Activated gamma-delta T cell treated with anti-CD3 and anti-CD28 coated beads, Interleukin-2, amount 50 U/mL, for 16 hours (primary cell): ENCODE data around the gene ZMIZ1.

Source experiments
- DNase-seq: peaks from one replicate; pipeline ENCODE4 v3.0.0-alpha.2; 2020; ENCODE audit warnings: low read depth

ZMIZ1 gene

DNA sequence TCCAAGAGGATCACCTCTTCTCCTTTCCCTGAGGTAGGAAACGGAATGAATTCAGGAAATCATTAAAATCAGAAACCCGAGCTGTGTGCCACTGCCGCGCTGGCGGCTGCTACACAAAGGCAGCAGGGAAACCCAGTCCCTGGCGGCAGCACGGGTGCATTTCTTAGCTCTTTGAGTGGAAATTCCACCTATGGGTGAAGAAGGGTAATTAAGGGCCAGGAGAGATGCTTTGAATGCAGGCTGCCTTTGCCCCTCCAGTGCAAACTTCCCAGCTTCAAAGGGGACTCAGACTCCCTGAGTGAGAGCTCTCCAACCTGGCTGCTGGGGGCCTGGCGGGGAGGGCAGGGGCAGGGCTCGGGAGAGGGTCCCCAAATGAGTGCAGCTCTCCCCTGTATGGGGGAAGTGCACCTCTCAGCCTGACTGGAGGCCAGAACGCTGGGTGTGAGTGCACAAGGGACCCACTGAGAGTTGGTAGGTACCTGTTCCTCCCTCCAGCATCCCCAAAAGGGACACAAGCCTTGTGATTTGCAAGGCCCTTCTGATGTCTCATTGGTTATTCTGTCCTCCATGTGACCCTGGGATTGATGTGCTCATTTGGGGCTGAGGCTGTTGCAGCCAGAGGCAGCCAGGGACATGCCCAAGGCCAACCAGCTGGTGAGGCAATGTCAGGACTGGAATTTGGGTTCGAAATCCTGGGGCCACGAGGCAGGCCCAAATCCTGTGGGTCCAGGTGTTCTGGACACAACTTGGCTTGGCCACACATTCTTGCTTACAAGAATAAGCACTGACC lies 16.3 kb upstream of the ZMIZ1 start:
- DNase-seq: no peak

DNA sequence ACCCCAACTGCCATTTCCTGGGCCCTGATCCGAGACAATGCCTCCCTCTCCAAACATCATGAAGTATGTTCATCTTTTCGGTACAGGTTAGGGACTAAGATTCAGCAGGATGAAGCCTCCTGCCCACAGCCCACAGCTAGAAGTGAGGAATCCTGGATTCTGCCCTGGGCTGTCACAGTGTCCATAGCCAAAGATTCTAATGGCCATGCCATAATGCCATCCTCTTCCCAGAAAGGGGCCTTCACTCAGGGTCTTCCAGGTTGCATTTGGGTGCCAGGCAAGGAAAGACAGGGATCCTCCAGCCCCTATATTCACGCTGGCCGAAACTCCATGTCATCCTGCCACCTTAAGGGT lies 15.7 kb upstream of the ZMIZ1 start:
- no peak for DNase-seq

DNA sequence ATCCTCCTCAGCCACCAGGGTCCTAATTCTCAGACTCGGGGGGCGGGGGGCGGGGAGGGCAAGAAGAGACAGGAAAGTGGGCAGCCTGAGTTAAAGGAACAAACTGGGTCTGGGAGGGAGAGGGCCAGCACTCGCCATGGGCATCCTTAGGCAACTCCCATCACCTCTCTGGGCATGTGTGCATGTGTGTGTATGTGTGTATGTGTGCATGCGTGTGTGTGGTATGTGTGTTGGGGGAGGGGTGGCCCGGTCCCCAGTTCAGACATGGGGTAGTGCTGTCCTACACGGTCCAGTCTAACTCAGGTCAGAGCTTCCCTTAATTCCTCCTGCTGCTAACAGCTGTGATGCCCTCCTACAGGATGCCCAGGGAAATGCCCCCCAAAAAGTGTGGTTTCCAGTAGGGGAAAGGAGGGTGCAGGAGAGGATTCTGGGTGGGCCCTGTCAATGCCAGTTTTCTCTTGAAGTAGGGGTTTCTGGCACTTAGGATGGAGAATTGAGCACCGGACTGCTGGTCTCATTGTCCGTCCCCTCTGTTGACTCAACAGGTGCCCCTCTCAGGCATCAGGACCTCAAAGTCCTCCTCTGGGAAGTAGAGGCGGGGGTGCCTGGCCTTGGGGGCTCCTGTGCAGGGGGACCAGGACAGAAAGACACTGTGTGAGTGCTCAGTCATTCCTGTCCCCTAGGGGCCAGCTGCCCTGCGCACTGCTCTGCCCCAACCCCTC lies 15.1 kb upstream of the ZMIZ1 start:
- no peak for DNase-seq

DNA sequence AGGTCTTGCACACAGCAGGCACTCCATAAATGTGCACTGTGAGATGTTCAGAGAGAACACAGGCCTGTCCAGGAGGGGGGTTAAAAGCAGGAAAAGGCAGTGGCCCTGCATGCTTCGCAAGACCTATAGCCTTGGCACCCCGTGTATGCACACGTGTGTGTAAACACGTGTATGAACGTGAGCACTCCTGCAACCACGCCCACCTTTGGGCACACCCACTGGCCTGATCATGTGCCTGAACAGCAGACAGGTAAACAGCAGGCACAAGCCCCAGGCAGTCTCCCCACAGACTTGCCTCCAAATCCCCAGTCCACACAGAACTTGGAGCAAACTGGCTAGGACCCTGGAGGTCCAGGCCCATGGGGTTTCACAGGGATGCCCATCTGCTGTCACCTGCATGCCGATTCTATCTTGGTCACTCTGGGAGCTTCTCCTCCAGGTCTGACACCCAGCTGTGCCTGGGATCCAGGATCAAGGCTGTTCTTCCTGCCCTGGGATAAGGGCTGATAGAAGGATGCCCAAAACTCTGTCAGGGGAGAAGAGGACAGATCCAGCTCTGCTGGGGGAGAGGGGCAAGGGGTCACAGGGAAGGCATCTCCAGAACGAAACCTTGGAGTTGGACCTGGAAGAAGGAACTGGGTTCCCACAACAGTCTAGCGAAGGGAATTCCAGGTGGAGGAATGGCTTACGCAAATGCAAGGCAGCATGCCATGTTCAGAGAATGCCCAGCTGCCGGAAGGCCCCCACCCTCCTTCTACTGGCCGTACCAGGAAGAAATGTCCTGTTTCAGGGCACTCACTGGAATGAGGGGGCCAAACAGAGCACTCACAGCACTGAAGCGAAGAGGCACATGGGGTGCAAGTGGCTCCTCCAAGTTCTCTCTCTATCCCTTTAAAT lies 14.3 kb upstream of the ZMIZ1 start:
- DNase-seq: no peak

DNA sequence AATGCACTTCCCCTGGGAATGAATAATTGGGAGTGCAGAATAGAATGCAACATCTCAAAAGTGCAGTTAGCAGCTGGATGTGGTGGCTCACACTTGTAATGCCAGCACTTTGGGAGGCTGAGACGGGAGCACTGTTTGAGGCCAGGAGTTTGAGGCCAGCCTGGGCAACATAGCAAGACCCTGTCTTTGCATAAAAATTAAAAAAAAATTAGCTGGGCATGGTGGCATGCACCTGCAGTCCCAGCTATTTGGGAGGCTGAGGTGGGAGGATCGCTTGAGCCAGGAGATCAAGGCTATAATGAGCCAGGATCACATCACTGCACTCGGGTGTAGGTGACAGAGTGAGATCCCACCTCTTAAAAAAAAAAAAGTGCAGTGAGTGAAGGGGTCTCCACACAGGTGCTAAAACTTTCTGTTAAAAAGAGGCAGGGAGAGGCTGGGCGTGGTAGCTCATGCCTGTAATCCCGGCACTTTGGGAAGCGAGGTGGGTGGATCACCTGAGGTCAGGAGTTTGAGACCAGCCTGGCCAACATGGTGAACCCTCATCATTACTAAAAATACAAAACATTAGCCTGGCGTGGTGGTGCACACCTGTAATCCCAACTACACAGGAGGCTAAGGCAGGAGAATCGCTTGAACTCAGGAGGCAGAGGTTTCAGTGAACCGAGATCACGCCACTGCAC lies 13.5 kb upstream of the ZMIZ1 start:
- DNase-seq: no peak

DNA sequence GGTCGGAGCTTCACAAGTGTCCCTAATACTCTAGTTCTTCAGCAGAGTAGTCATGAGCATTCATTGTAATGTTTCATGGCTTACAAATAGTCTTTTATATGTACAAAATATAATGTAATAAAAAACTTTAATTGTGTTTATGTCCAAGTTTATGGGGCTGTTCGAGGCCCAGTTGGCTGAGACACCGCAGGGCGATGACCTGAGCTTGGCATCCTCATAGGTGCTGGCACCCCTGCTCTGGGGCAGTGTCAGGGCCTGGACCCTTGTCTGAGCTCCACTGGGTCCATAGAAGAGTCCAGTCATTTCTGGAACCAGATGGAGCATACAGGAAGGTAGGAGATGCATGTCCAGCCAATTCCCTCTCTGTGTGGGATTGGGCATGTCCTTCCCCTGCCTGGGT lies 12.9 kb upstream of the ZMIZ1 start:
- DNase-seq: no peak

DNA sequence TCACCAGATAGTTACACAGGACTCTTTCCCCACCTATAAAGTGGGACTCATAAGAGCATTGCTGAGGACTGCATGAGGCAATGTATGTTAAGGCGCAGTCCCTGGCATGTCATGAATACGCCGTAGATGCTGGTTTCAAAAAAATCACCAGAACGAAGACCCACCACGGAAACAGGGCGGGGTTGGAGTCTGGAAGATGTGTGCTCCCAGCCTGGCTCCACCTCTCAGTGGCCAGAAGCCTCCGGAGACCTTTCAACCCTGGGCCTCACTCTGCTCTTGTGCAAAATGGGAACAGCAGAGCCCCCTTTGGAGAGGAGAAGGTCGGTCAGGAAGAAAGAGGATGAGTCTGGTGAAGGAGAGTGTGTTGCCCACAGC lies 12.4 kb upstream of the ZMIZ1 start:
- no peak for DNase-seq

DNA sequence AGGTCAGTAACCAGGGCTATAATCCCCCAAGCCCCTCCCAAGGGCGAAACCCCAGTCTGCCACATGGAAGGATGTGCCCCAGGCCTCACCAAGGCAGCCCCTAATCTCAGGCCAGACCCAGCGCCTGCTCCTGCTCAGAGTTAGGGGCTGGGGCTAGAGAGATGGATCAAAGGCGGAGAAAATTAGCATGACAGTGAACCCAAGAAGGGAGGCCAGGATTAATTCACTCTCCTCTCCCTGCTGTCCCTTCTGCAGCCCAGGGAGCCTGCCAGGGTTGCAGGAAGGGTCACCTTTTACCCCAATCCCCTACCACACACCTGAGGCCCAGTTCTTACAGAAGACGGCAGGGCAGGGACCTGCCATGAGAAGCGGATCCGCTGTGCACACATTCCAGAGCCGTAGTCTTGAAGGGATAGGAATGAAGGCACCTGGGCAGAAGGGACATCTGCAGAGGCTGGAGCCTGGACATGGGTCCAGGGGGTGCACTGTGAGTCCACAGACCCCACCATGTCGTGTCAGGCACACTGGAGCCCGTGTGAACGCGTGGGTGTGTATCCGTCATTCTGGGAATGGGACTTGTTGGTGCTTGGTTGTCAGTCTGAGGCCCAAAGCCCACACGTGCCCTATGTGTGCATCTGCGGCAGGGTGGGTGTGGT lies 11.9 kb upstream of the ZMIZ1 start:
- no peak for DNase-seq

DNA sequence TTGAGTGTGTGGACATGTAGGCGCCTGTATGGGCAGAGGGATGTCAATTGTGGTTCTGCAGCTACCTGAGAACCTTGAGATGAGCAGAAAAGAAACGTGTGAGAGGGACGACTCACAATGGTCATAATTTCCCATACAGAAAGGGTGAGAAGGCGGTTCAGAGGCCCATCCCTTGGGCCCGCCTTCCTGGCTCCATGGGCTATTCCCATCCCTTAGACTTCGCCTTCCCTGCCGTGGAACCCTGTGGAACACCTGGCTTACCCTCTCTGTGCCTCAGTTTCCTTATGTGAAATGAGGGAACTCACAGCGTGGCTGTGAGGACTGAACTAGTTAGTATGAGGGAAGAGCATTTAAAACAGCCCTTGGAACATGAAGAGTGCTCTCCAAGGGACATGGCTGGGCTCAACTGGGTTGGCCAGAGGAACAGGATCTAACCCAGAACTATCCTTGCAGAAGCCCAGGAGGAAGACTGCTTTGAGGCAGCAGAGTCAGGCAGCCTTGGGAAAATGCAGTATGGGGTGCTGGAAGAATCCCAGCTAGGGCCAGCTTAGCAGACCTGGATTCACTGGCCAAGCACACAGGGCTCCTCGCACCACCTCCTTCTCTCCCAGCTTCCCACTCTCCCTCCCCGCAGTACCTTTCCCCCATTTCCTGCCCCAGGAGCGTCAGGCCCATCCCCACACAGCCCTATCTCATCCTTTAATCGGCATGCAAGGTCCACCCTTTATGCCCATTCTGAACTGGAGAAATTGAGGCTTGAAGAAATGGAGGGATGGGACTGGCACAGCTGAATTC lies 11.1 kb upstream of the ZMIZ1 start:
- no peak for DNase-seq

DNA sequence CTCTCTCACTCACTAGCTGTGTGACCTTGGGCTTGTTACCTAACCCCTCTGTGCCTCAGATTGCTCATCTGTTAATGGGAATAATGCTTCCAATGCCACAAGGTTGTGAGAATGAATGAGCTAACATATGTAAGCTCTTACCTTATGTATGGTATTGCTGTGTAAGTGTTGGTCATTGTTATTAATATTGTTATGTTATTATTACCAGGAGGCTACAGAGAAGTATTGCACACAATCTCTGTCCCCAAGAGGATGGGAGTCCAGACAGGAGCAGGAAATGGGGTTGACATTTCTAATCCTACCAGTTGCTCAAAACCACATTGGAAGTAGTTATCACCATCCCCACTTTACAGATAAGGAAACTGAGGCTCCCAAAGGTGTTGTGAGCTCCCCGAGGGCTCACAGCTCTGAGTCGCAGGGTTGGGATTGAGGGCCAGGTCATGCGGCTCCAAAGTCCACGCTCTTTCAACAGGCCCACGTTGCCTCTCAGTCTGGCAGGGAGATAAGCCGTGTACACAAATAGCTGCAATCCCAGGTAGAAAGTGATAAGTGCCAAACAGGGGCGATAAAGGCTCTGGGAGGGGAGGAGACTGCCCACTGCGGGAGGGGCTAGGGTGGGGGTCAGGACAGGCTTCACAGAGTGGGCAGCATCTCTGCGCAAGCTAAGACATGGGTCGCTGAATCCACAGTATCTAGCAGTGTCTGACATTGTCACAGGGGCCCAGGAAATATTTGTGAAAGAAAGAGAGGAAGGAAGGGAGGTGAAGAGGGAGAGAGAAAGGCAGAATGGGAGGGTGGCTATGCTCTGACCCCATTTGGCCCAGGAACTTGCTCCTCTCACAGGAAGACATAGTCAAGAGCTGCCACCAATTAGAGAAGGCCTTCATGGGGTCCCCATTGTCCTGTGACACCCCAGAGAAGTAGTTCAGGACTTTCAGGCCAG lies 9.6 kb upstream of the ZMIZ1 start:
- DNase-seq: no peak

DNA sequence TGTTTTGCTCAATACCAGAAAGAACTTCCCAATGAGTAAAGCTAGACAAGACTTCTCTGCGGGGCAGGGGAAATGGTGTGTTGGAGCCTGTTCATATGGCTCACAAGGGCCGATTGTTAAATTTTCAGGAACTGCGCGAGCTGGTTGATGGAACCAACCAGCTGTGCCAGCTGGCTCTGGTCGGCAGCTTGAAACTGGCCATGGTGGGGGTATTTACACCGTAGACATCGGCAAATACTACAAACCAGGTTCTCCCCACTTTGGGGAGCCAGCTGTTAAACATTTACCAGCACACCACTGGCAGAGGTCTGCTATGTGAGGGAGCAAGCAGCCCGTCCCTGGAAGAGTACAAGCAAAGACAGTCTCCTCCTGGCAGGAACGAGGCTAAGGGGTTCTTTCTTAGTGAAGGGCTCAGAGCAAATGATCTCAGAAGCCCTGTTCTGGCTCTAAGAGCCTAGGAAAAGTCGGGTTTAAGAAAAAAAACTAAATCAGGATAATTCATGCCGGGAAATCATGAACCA lies 8.8 kb upstream of the ZMIZ1 start:
- DNase-seq: no peak

DNA sequence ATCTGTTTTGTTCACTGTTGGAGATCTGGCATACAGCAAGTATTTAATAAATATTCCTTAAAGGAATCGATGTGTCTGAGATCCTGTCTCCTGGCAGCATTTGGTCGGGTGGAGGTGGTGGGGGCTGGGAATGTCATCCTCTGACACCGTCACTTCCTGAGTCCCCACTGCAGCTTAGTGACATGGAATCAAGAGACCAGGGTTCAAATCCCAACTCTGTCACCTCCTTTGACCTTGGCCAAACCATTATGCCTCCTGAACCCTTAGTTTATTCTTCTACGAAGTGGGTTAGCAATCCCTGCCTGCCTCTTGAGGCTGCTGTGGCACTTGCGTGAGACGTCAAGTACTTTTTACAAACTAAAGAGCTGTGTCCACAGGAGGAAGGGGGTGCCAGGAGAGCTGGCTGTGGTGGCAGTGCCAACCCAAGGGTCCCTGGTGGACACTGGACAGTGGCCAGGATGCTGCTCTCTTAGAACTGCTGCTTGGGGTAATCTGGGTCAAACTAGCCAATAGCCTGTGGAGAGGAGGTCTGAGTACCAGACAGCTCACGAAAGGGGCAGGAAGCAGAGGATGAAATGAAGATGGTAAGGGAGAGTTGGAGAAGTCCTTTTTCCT lies 8.0 kb upstream of the ZMIZ1 start:
- DNase-seq: no peak

DNA sequence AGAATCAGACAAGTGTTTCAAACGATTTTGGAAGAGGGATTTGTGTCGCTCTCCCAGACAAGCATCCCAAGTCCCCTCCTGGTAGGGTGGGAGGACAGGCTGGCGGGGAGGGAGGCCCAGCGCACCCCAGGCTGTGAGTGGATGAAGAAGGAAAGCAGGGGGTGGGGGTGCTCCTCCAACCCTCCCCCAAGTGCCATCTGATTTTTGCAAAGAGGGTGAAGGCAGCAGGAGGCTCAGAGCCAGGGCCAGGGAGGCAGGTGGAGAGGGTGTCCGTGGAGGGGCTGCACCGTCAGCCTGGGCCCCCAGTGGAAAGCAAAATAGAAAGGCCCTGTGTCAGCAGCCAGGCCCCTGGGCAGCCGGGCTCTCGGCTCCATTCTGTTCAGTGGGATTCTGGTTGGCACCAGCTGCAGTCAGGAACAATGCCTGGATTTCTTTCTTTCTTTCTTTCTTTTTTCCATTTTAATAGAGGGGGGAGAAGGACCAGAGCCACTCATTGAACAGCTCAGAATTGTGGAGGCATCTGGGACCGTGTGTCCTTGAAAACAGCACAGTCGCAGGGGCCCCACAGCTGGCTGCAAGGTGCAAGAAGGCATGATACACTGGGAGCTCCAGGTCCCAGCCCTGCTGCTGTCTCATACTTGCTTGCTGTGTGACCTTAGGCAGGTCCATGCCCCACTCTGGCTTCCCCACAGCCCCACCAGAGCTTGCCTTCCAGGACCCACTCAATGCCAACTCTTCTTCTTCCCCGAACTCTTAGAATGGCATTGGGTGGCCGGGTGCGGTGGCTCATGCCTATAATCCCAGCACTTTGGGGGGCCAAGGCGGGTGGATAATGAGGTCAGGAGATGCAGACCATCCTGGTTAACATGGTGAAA lies 7.1 kb upstream of the ZMIZ1 start:
- DNase-seq: no peak

DNA sequence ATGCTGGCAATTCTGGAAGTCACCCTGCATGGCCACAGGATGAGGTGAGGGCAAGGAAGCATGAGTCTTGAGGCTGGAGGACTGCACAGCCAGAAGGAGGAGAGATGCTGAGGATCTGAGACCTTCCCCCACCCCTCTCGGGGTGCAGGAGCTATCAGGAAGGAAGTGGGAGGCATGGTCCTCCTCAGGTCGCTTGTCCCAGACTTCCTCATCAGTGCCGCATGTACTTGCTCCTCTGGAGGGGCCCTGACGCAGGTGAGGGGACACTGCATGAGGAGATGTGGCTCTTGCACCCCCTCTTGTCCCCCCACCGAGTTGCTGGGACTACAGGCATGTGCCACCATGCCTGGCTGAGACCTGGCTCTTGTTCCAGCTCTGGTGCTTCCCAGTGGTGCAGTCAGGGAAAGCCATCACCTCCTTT lies 5.7 kb upstream of the ZMIZ1 start:
- DNase-seq: no peak

DNA sequence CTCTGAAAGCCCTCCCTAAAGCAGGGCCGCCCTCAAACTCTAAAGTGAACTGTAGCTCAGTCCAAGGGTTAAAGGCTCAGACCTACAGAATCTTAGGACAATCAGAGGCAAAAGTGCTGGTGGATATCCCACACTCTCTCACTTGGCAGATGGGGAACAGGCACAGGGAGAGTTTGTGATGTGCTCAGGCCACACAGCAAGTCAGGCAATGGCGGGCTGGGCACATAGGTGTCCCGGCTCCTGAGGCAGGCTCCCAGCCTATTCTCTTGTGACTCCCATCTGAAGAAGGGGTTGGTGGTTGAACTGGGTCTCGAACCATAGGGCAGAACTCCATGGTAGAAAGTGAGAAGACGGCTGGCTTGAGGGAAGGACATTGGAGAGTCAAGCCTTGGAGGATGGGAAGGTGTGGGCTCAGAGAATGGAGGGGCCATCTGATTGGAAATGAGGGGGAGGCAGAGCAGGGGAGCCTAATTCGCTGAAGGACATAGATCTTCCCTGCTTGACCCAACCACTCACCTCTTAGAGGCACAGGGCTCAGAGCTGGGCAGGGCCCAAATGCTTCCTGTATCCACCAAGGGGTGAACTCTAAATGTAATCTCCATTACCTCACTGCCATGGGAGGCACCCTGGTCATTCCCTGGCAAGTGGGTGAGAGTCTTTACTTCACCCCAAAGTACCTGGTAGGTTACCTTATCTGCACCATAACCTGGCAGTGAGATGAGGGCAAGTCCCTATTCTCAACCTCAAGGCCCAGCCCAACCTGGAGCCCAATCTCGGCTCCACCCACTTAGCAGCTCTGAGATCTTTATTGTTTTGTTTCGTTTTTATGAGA lies 4.9 kb upstream of the ZMIZ1 start:
- DNase-seq: no peak

DNA sequence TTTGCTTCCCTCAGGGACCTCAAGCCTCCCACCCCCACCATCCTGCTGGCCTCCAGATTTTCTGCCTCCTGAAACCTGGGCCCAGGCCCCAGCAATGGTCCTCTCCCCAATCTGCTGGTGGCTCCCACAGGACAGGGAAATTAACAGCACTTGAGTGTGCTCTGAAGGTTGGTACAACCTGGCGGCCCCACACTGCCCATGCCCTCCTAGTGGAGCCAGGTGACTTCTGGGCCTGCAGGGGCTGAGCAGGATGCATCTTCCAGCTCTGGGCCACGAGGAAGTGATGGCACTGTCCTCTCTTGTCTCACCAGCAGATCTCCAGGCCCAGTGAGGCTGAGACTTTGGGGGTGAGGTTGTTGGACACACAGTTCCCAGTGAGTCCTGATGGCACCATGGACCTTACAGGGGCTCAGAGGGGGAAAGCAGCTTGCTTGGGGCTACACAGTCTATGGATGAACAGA lies 3.6 kb upstream of the ZMIZ1 start:
- no peak for DNase-seq

DNA sequence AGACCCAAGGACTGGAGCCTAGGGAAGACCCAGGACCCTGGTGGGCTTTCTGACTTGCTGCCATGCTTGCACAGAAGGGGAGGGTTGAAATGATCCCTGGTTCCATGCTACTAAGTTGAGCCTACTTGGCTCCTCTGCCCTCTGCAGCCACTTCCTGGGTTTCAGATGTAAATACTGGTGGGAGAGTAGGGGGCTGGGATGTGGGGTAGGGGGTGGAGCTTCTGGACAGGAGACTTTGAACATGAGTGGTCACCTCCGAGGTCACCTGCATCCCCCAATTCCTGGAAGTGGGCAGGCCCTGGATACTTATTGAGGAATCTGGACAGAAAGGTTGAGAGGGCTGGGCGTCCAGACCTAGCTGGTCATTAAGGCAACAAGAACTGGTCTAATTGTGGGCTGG lies 2.9 kb upstream of the ZMIZ1 start:
- DNase-seq: no peak
